HepG2 (cell line): Measurements from ENCODE around the gene BAHCC1. TPM values are rescaled to one million over a fixed set of nuclear protein-coding genes. Genes with fewer than 3 reads are reported as not detected.

ENCODE experiments used
- CHCHD3 ChIP-seq: sonication (generic); formaldehyde crosslinking; IDR thresholded peaks from 2 replicates; pipeline ENCODE4 v1.8.0; 2022; ENCODE audit warnings: mild to moderate bottlenecking, missing genetic modification reagents, moderate library complexity
- HNF4G ChIP-seq, 2 experiments: sonication (generic) in 1 of 2; formaldehyde crosslinking in 1 of 2; IDR thresholded peaks; 2 replicates each; pipeline versions ENCODE4 v1.4.0 to v1.6.1; 2011 to 2020; ENCODE audit warnings: borderline replicate concordance in 2 of 2, low read depth in 2 of 2, mild to moderate bottlenecking in 2 of 2, low read length in 1 of 2, missing genetic modification reagents in 1 of 2, moderate library complexity in 1 of 2
- KAT7 ChIP-seq: IDR thresholded peaks from 2 replicates; pipeline ENCODE4 v1.6.1; 2018; ENCODE audit warnings: borderline replicate concordance, missing compliant biosample characterization
- NFIC ChIP-seq: IDR thresholded peaks from 2 replicates; pipeline ENCODE4 v1.6.1; 2012; ENCODE audit warnings: mild to moderate bottlenecking, low read length, inconsistent platforms
- TCF7L2 ChIP-seq: IDR thresholded peaks from 2 replicates; pipeline ENCODE4 v1.6.1; 2011; ENCODE audit warnings: mild to moderate bottlenecking, low read depth, low read length, moderate library complexity
- ZBTB38 ChIP-seq: sonication (generic); formaldehyde crosslinking; IDR thresholded peaks from 2 replicates; pipeline ENCODE4 v1.5.1; 2020; ENCODE audit warnings: mild to moderate bottlenecking, missing genetic modification reagents
- ZKSCAN5 ChIP-seq: sonication (generic); formaldehyde crosslinking; IDR thresholded peaks from 2 replicates; pipeline ENCODE4 v1.5.1; 2020; ENCODE audit warnings: mild to moderate bottlenecking, missing genetic modification reagents
- polyA plus RNA-seq, 8 experiments: library from polyadenylated mRNA; depleted of rRNA in 3 of 8; stranded (reverse) in 7 of 8; unstranded in 1 of 8; fragments of >200 nt; fragmentation: Illumina TruSeq in 4 of 8; extraction: Trizol in 4 of 8; gene quantifications; 2 replicates each; pipeline versions ENCODE4 v1.2.1 to v1.2.3, GENCODE V29; 2011 to 2016; ENCODE audit warnings: low read depth in 4 of 8, missing spikeins in 1 of 8, mixed read lengths in 1 of 8; ENCODE audit not compliant: insufficient read depth in 1 of 8
- total RNA-seq, 5 experiments: library from RNA; depleted of rRNA; stranded (reverse); fragments of >200 nt; fragmentation: Illumina TruSeq; extraction: Trizol; gene quantifications; 2 replicates each; pipeline ENCODE4 v1.2.3, GENCODE V29; 2016; ENCODE audit warnings: low read depth in 1 of 5
- TF ChIP-seq, protein P1 (sequence below): sonication (generic); formaldehyde crosslinking; IDR thresholded peaks from 2 replicates; pipeline ENCODE4 v1.4.0; 2020; ENCODE audit warnings: missing genetic modification reagents, mild to moderate bottlenecking, borderline replicate concordance
- TF ChIP-seq, protein P2 (sequence below): sonication (generic); formaldehyde crosslinking; IDR thresholded peaks from one replicate; pipeline ENCODE4 v1.5.1; 2020; ENCODE audit warnings: mild to moderate bottlenecking, missing genetic modification reagents; ENCODE audit errors: not compliant biosample characterization
- TF ChIP-seq, protein P3 (sequence below): sonication (generic); formaldehyde crosslinking; IDR thresholded peaks from 2 replicates; pipeline ENCODE4 v1.5.0; 2020; ENCODE audit warnings: mild to moderate bottlenecking, missing genetic modification reagents
- TF ChIP-seq, protein P4 (sequence below): sonication (generic); formaldehyde crosslinking; IDR thresholded peaks from 2 replicates; pipeline ENCODE4 v1.9.0; 2021; ENCODE audit warnings: missing genetic modification reagents, borderline replicate concordance

Gene BAHCC1
- total and polyA plus RNA-seq, 2 of the 13 experiments (the other 11 are each of a cell fraction or from before 2014, with no cell fraction given), result 1.4 to 1.7 TPM

DNA sequence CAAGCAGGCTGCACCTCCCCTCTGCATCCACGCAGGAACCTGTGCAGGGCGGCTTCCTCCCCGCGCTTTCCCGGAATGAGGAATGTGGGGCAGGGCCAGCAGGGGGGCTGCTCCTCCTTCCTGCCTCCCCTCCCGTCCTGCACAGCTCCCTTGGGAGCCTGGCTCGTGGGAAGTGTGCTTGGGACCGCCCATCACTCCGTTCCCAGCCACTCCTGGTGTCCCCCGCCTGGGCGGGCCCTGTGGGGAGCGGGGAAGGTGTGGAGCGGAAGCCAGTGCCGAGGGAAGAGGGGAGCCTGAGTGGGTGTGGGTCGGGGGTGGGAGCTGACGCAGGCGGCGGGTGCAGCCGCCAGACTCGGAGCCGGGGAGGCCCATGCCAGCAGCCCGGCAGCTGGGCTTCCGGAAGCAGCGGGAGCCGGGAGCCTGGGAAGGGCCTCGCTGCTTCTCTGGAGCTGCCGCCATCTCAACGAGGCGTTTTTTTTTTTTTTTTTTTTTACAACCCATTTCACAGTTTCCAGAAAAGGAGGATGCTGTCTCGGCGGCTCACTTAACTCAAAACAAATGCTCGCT is 24.1 kb downstream of the BAHCC1 start (continued):
- TF ChIP-seq, protein P1, sequence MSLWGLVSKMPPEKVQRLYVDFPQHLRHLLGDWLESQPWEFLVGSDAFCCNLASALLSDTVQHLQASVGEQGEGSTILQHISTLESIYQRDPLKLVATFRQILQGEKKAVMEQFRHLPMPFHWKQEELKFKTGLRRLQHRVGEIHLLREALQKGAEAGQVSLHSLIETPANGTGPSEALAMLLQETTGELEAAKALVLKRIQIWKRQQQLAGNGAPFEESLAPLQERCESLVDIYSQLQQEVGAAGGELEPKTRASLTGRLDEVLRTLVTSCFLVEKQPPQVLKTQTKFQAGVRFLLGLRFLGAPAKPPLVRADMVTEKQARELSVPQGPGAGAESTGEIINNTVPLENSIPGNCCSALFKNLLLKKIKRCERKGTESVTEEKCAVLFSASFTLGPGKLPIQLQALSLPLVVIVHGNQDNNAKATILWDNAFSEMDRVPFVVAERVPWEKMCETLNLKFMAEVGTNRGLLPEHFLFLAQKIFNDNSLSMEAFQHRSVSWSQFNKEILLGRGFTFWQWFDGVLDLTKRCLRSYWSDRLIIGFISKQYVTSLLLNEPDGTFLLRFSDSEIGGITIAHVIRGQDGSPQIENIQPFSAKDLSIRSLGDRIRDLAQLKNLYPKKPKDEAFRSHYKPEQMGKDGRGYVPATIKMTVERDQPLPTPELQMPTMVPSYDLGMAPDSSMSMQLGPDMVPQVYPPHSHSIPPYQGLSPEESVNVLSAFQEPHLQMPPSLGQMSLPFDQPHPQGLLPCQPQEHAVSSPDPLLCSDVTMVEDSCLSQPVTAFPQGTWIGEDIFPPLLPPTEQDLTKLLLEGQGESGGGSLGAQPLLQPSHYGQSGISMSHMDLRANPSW (CRISPR knock-in tag), result no peak
- TF ChIP-seq, protein P2, sequence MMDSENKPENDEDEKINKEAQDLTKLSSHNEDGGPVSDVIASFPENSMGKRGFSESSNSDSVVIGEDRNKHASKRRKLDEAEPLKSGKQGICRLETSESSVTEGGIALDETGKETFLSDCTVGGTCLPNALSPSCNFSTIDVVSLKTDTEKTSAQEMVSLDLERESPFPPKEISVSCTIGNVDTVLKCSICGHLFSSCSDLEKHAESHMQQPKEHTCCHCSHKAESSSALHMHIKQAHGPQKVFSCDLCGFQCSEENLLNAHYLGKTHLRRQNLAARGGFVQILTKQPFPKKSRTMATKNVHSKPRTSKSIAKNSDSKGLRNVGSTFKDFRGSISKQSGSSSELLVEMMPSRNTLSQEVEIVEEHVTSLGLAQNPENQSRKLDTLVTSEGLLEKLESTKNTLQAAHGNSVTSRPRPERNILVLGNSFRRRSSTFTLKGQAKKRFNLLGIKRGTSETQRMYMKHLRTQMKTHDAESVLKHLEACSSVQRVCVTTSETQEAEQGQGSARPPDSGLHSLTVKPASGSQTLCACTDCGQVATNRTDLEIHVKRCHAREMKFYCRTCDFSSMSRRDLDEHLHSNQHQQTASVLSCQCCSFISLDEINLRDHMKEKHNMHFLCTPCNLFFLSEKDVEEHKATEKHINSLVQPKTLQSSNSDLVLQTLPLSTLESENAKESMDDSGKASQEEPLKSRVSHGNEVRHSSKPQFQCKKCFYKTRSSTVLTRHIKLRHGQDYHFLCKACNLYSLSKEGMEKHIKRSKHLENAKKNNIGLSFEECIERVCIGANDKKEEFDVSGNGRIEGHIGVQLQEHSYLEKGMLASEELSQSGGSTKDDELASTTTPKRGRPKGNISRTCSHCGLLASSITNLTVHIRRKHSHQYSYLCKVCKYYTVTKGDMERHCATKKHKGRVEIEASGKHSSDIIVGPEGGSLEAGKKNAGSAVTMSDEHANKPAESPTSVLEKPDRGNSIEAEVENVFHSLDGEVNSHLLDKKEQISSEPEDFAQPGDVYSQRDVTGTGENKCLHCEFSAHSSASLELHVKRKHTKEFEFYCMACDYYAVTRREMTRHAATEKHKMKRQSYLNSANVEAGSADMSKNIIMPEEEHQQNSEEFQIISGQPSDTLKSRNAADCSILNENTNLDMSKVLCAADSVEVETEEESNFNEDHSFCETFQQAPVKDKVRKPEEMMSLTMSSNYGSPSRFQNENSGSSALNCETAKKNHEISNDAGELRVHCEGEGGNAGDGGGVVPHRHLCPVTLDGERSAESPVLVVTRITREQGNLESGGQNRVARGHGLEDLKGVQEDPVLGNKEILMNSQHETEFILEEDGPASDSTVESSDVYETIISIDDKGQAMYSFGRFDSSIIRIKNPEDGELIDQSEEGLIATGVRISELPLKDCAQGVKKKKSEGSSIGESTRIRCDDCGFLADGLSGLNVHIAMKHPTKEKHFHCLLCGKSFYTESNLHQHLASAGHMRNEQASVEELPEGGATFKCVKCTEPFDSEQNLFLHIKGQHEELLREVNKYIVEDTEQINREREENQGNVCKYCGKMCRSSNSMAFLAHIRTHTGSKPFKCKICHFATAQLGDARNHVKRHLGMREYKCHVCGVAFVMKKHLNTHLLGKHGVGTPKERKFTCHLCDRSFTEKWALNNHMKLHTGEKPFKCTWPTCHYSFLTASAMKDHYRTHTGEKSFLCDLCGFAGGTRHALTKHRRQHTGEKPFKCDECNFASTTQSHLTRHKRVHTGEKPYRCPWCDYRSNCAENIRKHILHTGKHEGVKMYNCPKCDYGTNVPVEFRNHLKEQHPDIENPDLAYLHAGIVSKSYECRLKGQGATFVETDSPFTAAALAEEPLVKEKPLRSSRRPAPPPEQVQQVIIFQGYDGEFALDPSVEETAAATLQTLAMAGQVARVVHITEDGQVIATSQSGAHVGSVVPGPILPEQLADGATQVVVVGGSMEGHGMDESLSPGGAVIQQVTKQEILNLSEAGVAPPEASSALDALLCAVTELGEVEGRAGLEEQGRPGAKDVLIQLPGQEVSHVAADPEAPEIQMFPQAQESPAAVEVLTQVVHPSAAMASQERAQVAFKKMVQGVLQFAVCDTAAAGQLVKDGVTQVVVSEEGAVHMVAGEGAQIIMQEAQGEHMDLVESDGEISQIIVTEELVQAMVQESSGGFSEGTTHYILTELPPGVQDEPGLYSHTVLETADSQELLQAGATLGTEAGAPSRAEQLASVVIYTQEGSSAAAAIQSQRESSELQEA (CRISPR knock-in tag), result no peak
- TF ChIP-seq ZKSCAN5 (no peak), ZBTB38 (no peak), KAT7 (CRISPR knock-in tag) (no peak), NFIC (no peak), CHCHD3 (no peak), HNF4G (IDR thresholded peaks at IDR 0.05; ENCODE audit: borderline replicate concordance, low read depth, low read length) (no peak), HNF4G (CRISPR knock-in tag; IDR thresholded peaks at IDR 0.05; ENCODE audit: borderline replicate concordance, low read depth) (no peak), TCF7L2 (no peak)
- TF ChIP-seq, protein P3, sequence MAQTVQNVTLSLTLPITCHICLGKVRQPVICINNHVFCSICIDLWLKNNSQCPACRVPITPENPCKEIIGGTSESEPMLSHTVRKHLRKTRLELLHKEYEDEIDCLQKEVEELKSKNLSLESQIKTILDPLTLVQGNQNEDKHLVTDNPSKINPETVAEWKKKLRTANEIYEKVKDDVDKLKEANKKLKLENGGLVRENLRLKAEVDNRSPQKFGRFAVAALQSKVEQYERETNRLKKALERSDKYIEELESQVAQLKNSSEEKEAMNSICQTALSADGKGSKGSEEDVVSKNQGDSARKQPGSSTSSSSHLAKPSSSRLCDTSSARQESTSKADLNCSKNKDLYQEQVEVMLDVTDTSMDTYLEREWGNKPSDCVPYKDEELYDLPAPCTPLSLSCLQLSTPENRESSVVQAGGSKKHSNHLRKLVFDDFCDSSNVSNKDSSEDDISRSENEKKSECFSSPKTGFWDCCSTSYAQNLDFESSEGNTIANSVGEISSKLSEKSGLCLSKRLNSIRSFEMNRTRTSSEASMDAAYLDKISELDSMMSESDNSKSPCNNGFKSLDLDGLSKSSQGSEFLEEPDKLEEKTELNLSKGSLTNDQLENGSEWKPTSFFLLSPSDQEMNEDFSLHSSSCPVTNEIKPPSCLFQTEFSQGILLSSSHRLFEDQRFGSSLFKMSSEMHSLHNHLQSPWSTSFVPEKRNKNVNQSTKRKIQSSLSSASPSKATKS (CRISPR knock-in tag), result no peak
- TF ChIP-seq, protein P4, sequence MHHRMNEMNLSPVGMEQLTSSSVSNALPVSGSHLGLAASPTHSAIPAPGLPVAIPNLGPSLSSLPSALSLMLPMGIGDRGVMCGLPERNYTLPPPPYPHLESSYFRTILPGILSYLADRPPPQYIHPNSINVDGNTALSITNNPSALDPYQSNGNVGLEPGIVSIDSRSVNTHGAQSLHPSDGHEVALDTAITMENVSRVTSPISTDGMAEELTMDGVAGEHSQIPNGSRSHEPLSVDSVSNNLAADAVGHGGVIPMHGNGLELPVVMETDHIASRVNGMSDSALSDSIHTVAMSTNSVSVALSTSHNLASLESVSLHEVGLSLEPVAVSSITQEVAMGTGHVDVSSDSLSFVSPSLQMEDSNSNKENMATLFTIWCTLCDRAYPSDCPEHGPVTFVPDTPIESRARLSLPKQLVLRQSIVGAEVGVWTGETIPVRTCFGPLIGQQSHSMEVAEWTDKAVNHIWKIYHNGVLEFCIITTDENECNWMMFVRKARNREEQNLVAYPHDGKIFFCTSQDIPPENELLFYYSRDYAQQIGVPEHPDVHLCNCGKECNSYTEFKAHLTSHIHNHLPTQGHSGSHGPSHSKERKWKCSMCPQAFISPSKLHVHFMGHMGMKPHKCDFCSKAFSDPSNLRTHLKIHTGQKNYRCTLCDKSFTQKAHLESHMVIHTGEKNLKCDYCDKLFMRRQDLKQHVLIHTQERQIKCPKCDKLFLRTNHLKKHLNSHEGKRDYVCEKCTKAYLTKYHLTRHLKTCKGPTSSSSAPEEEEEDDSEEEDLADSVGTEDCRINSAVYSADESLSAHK (CRISPR knock-in tag), result no peak
